Stimulated activated CD8-positive, alpha-beta memory T cell treated with anti-CD3 and anti-CD28 coated beads, Interleukin-4, amount 100 ng/mL, for 1 hour (primary cell): ENCODE results near the gene SNX17.
"Not testable (repeated sequence)": the region's sequence is repeated elsewhere in the genome, so short reads cannot be mapped to it uniquely, and the experiment has no call there.

Source experiments
- DNase-seq, 2 donors: peaks; one replicate each; pipeline ENCODE4 v3.0.0-alpha.2; 2020; ENCODE audit warnings: low read depth in 2 of 2, low spot score in 1 of 2

The SNX17 gene, protein sequence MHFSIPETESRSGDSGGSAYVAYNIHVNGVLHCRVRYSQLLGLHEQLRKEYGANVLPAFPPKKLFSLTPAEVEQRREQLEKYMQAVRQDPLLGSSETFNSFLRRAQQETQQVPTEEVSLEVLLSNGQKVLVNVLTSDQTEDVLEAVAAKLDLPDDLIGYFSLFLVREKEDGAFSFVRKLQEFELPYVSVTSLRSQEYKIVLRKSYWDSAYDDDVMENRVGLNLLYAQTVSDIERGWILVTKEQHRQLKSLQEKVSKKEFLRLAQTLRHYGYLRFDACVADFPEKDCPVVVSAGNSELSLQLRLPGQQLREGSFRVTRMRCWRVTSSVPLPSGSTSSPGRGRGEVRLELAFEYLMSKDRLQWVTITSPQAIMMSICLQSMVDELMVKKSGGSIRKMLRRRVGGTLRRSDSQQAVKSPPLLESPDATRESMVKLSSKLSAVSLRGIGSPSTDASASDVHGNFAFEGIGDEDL

DNA sequence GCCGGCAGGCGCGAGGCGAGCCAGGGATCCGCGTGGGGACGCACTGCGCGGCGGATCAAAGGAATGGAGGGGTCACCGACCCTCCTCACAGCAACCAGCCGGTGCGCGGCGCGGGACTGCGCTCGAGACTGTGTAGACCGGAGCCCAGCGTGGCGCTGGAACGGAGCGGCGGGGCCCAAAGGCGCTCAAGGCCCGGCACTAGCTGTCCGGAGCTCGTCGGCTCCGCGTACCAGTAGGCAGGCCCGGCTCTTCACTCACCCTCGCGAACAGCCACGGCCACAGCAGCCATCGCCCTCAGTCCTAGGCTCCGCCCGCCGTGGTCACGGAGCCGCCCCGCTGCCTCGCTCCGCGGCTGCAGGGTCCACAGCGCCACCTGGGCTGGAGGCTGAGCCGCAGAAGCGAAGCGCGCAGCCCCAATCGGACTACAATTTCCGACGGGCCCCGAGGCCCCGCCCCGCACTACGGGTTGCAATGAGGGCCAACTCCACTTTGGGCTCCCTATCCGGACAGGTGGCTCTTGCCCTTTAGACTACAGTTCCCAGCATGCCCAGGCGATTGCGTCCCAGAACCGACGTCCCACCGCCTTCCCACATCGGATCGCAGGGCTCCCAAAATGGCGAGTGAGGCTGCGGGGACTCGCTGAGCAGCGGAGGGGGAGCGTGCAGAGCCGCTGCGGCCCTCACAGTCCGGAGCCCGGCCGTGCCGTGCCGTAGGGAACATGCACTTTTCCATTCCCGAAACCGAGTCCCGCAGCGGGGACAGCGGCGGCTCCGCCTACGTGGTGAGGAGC, at the start of gene SNX17, which contains the start of gene EIF2B4:
Gene SNX17 (plus strand): TSS at position 591 of the 790 bp plus-strand sequence. CDS start 128 bp downstream, at position 719.
Gene EIF2B4 (minus strand): TSS at position 313 of the 790 bp plus-strand sequence. CDS start 24 bp downstream, at position 289.
- DNase-seq = peak; percentile 96 to 99

DNA sequence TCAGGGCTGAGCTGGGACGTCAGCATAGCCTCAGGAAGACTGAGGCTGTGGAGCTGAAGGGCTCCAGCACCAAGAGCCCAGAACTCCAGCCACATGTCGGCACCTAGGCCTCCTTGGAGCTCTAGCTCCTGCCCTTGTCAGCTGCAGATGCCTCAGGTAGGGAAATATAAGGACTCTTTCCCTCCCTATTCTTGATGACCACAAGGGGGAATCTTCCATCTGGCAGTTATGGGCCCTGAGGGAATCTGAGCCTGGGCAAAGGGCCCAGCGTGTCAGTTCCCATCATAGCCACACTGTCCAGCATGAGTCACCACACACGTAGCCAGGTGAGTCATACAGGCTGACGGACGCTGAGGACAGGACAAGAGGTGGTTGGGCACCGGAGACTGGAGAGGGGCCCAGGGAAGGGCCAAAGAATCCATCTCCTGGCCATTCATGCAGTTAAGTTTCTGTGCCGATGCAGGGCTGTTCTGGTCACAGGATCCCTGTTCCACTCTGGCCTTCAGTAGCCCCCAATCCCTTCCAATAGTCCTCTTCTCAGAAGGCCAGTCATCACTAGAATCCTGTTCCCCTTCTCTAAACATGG, 49.4 kb upstream of the SNX17 start:
- DNase-seq = no peak

DNA sequence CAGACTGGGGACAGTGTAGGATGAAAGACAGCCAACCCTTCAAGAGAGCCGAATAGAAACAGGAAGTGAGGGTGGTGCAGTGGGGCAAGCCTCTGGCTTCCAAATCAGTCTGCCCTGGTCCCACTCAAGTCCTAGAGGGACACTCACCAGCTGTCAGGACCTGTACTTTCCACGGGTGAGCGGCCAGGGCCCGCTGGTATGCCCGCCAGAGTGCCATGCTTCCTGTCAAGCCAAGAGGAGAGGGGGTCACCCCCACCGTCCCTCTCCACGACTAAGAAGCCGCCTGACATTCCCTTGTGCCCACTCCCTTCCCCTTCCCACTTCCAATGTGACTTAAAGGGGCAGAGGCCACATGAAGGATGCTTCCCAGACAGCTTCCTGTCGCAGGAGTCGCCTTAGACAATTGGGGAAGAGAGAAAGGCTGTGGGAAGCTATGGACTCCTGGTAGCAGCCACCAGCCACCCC, 48.1 kb upstream of the SNX17 start:
- DNase-seq = no peak

DNA sequence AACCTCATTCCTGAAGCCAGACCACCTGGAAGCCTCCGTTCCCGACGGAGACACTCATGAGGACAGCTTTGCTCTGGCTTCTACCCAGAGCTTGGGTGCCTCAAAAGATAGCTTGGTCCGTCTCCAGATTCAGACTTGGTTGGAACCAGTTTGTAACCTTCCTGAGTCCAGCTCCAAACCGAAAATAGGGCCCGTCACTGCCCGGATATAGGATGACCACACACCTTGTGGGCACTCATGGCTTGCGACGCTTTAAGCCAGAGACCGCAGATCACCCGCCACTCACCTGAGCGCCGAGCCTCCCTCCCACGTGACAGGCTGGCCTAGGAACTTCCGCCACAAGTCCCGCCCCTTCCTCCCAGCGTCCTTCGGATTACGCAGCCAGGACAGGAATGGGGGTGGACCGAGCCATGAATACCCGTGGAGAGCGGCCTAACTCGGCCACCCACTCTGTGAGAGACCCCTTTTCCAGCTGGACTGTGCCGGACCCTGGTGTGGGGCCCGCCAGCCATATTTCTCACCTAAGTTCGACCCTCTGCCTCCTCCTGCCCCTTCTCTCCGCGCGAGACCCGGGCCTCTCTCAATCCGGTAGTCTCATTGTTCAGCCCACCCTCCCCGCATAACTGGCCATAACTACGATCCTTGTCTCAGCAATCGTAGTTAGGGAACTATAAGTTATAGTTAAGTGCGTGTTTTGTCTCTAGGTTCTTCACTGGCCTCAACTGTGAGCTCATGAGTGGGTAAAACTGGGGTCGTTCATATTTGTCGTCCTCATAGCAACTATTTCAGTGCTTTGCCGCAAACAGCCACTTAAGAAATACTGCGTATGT, 47.4 kb upstream of the SNX17 start, which contains the start of gene MPV17:
Gene MPV17 (minus strand): TSS at position 332 of the 830 bp plus-strand sequence. CDS start 580 bp downstream, outside the sequence.
- DNase-seq = peak; percentile 69 to 73

DNA sequence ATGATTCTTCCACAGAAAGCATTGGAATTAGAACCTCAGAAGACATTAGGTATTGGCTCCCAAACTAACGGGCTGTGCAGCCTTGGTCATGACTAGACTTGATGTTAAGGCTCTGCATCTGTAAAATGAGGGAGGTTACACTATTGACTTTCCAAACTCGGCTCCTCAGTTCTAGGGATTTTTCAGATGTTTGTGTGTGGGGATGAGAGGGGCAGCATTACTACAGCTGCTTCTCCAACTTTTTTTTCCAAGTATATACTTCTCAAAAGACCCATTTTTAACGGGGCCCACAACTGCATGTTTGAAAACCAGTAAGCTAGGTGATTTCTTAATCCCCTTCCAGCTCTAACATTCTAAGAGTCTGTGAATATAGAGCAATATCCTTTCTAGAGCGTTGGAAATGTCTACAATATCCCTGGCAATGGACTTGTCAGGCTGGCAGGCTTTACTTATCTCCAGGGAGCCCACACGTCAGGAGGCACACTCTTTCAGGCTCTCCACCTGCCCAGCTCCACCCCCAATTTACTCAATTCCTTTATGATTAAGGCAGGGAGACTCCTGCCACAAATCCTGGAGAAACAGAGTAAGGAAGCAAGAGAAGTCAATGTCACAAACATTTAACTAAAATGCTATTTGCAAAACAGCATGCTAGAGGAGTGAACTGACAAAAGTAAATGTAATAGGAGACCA, 46.7 kb upstream of the SNX17 start:
- DNase-seq = no peak

DNA sequence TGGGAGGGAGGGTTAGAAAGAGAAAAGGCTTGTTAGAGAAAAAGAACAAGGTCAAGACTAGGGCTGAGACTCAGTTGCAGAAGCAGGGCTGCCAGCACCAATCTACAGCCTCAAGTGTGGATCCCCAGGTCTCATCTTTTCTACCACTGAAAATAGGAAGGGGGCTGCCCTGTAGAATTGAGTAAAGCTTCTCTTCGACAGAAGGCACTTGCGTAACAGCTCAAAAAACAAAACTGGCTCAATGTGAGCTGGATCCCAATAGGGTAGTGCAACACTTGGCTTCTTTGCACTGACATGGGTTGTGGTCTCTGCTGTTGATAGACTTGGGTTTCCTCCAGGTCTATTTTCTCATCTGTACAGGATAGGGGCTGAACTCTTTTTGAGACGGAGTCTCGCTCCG, 45.7 kb upstream of the SNX17 start:
- no peak for DNase-seq

DNA sequence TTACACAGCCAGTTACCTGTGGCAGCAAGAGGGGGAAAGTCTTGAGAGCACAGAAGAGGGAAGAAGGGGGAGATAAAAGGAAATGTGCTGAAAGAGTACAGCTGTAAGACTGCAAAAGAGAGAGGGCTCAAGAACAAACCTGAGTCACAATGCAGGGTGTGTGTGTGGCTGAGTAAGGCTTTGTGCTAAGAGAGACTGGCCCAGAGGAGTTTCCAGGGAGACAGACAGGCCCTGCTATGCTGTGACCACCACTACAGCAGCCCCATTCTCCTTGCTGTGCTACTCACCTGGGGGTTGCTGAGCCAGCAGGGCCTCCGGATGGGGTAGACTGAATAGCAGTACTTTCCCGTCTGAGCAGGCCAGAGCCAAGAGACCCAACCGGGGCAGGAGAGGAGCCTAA, 35.1 kb upstream of the SNX17 start:
- no peak for DNase-seq

DNA sequence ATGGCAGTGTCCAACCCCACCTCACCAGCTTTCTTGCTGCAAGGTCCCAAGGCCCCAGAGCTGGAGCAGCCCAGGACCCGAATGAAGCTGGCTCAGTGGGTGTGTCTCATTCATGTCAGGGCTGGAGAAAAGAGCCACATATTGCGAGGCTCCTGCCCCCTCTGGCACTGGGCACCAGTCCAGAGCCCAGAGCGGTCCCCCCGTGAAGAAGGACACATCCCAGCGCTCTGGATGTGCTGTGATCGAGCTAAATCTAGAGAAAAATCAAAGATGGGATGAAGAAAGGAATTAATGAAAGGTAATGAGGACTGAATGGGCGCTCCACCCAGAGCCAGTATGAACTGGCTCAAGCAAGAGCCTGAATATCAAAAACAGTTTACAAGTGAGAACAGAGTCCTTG, 34.2 kb upstream of the SNX17 start:
- no peak for DNase-seq

DNA sequence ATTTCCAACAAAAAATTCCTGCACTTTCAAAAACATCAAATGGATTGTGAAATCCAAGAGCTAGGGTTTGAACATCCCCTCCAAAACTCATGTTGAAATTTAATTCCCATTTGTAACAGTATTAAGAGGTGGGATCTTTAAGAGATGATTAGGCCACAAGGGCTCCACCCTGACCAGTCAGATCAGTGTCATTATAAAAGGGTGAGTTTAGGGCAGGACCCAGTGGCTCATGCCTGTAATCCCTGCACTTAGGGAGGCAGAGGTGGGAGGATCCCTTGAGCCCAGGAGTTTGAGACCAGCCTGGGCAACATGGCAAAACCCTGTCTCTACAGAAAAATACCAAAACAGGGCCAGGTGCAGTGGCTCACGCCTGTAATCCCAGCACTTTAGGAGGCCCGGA, 22.8 kb upstream of the SNX17 start:
- no peak for DNase-seq

DNA sequence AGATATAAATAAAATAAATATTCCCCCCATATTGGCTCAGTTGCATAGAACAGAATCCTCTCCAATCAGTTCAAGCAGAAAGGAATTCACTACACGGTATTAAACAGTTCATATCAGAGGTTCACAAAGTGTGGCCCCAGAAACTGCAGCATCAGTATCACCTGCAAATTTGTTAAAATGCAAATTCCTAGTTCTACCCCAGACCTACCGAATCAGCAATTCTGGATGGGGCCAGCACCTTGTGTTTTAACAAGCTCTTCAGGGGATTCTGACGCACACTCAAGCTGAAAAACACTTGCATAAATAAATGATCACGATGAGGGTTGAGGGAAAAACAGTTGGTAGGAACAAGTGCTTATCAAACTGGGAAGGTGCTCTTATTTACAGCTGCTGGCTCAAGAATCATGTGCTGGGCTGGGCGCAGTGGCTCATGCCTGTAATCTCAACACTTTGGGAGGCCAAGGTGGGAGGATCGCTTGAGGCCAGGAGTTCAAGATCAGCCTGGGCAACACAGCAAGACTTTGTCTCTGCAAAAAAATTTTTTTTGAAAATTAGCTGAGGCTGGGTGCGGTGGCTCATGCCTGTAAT, 20.2 kb upstream of the SNX17 start:
- DNase-seq = no peak

DNA sequence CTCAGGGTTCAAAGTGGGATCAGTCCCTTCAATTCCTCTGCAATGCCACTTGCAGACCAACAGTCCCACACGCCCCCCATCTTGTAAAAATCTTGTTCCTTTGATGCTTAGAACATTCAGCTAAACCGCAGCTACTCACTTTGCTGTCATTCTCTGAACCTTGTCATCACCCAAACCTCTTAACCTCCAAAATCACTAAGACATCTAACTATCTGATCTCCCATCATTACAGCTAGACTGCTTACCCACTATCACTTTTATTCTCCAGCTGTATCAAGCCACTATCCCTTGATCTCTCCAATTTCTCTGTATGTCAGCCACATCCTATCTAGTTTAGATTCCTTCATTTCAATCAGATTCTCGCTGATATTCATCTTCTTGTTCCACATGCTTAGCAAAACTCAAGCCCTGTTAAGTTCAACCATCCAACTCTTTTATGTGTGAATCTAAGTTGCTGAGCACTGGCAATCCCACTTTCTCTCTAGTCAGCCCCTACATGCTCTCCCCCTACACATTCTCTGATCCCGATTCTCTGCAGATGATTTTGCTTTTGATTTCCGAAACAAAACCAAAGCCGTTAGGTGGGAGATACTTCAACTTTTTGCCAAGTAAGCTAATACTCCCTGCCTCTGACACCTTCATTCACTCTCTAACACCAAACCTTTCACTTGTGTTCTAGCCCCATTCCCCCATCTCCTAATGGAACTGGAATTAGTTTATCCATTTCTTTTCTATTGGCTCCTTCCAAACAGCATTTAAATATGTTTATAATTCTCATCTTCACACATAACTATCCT, 18.4 kb upstream of the SNX17 start:
- no peak for DNase-seq

DNA sequence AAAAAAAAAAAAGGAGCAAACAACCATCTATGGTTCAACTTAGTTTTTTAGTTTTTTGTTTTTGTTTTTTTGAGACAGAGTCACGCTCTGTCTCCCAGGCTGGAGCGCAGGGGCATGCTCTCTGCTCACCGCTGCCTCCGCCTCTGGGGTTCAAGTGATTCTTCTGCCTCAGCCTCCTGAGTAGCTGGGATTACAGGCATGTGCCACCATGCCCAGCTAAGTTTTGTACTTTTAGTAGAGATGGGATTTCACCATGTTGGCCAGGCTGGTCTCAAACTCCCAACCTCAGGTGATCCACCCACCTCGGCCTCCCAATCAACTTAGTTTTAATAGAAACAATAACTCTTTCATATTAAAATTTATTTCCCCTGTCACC, 17.0 kb upstream of the SNX17 start:
- DNase-seq = not testable (repeated sequence)

DNA sequence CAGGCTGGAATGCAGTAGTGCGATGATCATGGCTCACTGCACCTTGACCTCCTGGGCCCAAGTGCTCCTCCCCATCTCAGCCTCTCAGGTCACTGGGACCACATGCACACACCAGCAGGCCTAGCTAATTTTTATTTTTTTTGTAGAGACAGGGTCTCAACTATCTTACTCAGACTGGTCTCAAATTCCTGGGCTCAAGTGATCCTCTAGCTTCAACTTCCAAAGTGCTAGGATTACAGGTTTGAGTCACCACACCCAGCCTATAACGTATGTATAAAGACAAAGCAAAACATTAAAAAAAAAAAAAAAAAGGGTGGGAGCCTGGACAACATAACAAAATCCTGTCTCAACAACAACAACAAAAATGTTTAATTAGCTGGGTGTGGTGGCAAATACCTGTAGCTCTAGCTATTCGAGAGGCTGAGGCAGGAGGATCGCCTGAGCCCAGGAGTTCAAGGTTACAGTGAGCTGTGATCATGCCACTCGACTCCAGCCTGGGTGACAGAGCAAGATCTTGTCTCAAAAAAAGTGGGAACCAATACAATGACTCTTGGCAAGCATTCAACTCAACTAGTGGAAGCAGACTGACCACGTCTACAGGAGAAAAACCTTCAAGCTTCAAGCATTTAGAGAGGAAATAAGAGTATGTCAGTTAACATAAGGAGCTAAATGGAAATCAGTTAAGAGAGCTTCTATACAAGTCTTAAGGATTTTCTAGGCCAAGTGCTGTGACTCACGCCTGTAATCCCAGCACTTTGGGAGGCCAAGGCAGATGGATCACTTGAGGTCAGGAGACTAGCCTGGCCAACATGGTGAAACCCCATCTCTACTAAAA, 16.4 kb upstream of the SNX17 start:
- no peak for DNase-seq

DNA sequence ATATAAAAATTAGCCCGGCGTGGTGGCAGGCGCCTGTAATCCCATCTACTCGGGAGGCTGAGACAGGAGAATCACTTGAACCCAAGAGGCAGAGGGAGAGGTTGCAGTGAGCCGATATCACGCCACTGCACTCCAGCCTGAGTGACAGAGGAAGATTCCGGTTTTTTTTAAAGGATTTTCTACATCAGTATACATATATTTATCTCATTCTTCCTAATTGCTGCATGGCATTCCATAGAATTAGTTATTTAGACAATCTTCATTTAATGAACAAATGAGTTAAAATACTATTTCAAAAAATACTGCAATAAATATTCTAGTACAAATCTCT, 15.9 kb upstream of the SNX17 start:
- no peak for DNase-seq

DNA sequence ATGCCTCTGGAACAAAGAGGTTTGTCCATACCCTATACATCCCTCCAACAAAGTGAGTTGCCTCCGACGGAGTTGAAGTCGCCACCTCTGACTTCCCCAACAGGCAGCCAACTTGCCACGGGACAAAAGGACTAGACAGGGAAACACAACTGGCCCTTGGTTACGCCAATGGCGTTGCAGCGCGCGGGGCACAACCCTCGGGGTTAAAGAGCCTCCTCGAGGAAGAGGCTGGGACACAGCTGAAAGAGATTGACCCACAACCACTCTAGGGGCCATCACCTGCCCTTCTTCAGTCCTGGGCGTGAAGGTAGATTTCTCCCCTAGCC, 14.4 kb upstream of the SNX17 start:
- no peak for DNase-seq

DNA sequence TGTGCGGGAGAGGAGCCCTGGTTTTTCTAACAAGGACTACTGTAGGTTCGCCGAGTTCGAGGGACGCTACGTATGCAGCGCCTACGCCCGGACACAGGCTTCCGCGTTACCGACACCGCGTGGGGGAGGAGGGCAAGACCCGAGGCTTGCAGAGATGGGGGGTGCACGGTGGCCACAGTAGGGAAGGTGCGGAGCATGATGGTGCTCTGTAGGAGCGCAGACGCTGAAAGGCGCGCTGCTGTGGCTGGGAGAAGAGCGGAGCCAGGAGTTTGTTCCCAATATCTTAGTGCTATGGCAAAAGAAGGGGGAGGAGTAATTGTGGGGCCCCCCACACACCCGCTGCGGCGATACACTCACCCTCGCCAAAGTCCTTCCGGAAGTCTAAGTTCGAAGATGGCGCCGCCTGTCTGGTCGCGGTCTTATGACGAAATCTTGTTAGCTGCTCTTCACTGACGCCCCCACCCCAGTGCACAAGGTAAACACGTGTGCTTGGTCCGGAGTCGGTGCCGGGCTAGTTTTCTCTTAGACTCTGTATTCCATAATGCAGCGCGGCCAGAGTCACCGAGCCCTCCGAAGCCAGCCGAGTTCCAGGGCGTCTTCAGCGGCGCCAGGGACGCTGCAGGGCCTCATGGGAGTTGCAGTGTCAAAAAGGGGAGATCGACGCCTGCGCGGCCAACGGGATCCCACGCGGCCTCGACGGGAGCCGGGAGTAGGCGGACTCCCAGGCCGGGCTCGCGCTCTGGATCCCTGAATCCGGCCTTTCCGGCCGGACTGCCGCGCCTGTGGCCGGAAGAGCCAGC, 13.8 kb upstream of the SNX17 start, which contains the start of gene GTF3C2:
Gene GTF3C2 (minus strand): TSS at position 383 of the 800 bp plus-strand sequence. CDS start 13,210 bp downstream, outside the sequence.
- peak; percentile 85 to 92 for DNase-seq
